ENCODE measurements around the gene IFNG-AS1. TPM values are rescaled to one million over a fixed set of nuclear protein-coding genes. Genes with fewer than 3 reads are reported as not detected.

IFNG-AS1 gene
- total RNA-seq = 0.65 and 0.86 TPM in 2 replicates

DNA sequence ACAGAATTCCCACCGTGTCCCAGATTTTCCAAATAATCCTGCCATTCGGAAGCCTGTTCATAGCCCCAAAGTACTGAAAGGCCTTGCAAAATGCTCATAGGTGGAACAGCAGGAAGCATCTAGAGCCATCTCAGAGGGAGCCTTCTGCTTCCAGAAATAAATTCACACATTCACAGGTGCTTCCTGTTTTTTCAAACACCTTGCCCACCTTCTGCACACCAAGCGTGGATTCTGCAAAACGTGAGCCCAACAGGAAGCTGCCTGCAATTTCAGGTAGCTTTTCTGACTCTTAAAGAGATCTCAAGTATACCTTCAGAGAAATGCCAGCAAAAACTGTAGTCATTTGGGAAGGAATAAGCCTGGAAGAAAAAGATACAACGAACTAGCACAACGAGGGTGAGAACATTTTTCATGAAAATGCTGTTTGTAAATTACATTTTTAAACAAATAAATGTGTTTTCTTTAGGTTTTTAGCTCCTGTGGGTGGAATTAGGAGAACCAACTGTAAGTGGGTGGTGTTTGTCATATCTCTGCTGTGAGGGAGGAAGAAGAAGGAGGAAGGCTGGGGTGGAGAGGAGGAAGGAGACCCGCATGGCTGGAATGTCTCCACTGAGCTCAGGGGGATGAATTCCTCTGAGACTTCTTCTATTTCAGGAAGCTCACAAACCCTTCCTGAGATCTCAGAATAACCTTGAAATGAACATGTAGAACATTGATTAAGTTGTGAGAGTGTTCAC is at the start of gene IFNG-AS1:
IFNG-AS1 (plus strand) TSS at position 264 of the 737 bp plus-strand sequence.

Small RNAs within 50 kb of the gene (small RNA-seq; reads per million reads assigned to genes)
- gene AC005294.1 (not detected), gene RPL39P28 (not detected)

Other genes starting within 250 kb of the IFNG-AS1 start
- gene IFNG, start 170.3 kb downstream of the IFNG-AS1 start, total RNA-seq = not detected in 2 replicates
- 4.5 and 14.2 TPM in 2 replicates for gene IL26, start 236.4 kb downstream of the IFNG-AS1 start, total RNA-seq